Measurements from ENCODE around the gene ISL2.
"Not testable (repeated sequence)": the region's sequence is repeated elsewhere in the genome, so short reads cannot be mapped to it uniquely, and the experiment has no call there.

Gene ISL2
- 0 to 0.19 (median 0.04) reads per million in 3 experiments for total RNA-seq

GRCh38 chr15:76336254-76337058 lies at the start of gene ISL2:
ISL2 (plus strand) TSS chr15:76336773; CDS start chr15:76336884, 111 bp downstream.
- DNase-seq = no peak

- DNase-seq = no peak
Measured at GRCh38 chr15:76289582-76289981, 47.0 kb upstream of the ISL2 start.

- DNase-seq = no peak
Measured at GRCh38 chr15:76293361-76293760, 43.2 kb upstream of the ISL2 start.

- not testable (repeated sequence) for DNase-seq
Measured at GRCh38 chr15:76294463-76294862, 42.1 kb upstream of the ISL2 start.

- DNase-seq = no peak
Measured at GRCh38 chr15:76296849-76297248, 39.7 kb upstream of the ISL2 start.

- not testable (repeated sequence) for DNase-seq
Measured at GRCh38 chr15:76297951-76298350, 38.6 kb upstream of the ISL2 start.

GRCh38 chr15:76298986-76299385 lies 37.6 kb upstream of the ISL2 start:
- DNase-seq = no peak

GRCh38 chr15:76299786-76300185 lies 36.8 kb upstream of the ISL2 start:
- DNase-seq = no peak

- DNase-seq = no peak
Measured at GRCh38 chr15:76303909-76304308, 32.7 kb upstream of the ISL2 start.

GRCh38 chr15:76309601-76310330 lies 26.8 kb upstream of the ISL2 start:
- no peak for DNase-seq

- DNase-seq = no peak
Measured at GRCh38 chr15:76310475-76311099, 26.0 kb upstream of the ISL2 start.

- peak; percentile 81 for DNase-seq
Measured at GRCh38 chr15:76311100-76311953, 25.2 kb upstream of the ISL2 start, which contains the start of gene ETFA. ETFA (minus strand) TSS chr15:76311469; CDS start chr15:76311388, 81 bp downstream.

GRCh38 chr15:76312540-76313174 lies 23.9 kb upstream of the ISL2 start:
- DNase-seq = no peak

GRCh38 chr15:76313175-76313567 lies 23.4 kb upstream of the ISL2 start:
- not testable (repeated sequence) for DNase-seq

- DNase-seq = no peak
Measured at GRCh38 chr15:76313731-76314130, 22.8 kb upstream of the ISL2 start.

GRCh38 chr15:76320012-76320411 lies 16.6 kb upstream of the ISL2 start:
- DNase-seq = no peak

GRCh38 chr15:76321171-76321570 lies 15.4 kb upstream of the ISL2 start:
- no peak for DNase-seq

GRCh38 chr15:76321602-76322001 lies 15.0 kb upstream of the ISL2 start:
- no peak for DNase-seq

- no peak for DNase-seq
Measured at GRCh38 chr15:76324066-76324465, 12.5 kb upstream of the ISL2 start.

GRCh38 chr15:76325704-76326103 lies 10.9 kb upstream of the ISL2 start:
- no peak for DNase-seq

GRCh38 chr15:76327191-76328105 lies 9.1 kb upstream of the ISL2 start:
- DNase-seq = no peak
